Adipocyte (in vitro differentiated cells): ENCODE results near the gene FIGN.

Experiments
- DNase-seq: peaks from one replicate; pipeline ENCODE4 v3.0.0-alpha.2; 2015; ENCODE audit warnings: low read depth
- H3K27me3 ChIP-seq: replicated peaks from 2 replicates; pipeline ENCODE4 v1.7.0; 2013; ENCODE audit warnings: mild to moderate bottlenecking, low read length, moderate library complexity; ENCODE audit not compliant: control insufficient read depth, insufficient read depth
- H3K36me3 ChIP-seq: 2 replicates; pipeline ENCODE4 v1.7.0; 2013; ENCODE audit warnings: low read length, mild to moderate bottlenecking, moderate library complexity; ENCODE audit not compliant: control insufficient read depth, insufficient read depth, severe bottlenecking
- H3K4me1 ChIP-seq: 2 replicates; pipeline ENCODE4 v1.7.0; 2013; ENCODE audit warnings: mild to moderate bottlenecking, low read length, moderate library complexity; ENCODE audit not compliant: control insufficient read depth, insufficient read depth
- H3K4me3 ChIP-seq: 2 replicates; pipeline ENCODE4 v1.7.0; 2013; ENCODE audit warnings: mild to moderate bottlenecking, low read length, moderate library complexity
- H3K9ac ChIP-seq: 2 replicates; pipeline ENCODE4 v1.7.0; 2013; ENCODE audit warnings: mild to moderate bottlenecking, low read length, moderate library complexity
- H3K9me3 ChIP-seq: 2 replicates; pipeline ENCODE4 v1.7.0; 2013; ENCODE audit warnings: mild to moderate bottlenecking, low read length, moderate library complexity; ENCODE audit not compliant: control insufficient read depth

The FIGN gene

GRCh38 chr2:163759013-163759412, 23.2 kb upstream of the FIGN start:
- no peak overlapping the region for H3K4me3 ChIP-seq
- DNase-seq = no peak
- H3K27me3 ChIP-seq = no peaks in the 10 kb centered on the region
- H3K9me3 ChIP-seq = no peaks in the 10 kb centered on the region
- H3K36me3 ChIP-seq = no peaks in the 10 kb centered on the region
- H3K9ac ChIP-seq = no peak overlapping the region
- H3K4me1 ChIP-seq = no peaks in the 10 kb centered on the region

- no peak for DNase-seq
- no peaks in the 10 kb centered on the region for H3K36me3 ChIP-seq
- H3K4me1 ChIP-seq = no peaks in the 10 kb centered on the region
- H3K9me3 ChIP-seq = no peaks in the 10 kb centered on the region
- H3K9ac ChIP-seq = no peak overlapping the region
- H3K27me3 ChIP-seq = no peaks in the 10 kb centered on the region
- no peak overlapping the region for H3K4me3 ChIP-seq
Observed at GRCh38 chr2:163757814-163758213, 22.0 kb upstream of the FIGN start.

DNA sequence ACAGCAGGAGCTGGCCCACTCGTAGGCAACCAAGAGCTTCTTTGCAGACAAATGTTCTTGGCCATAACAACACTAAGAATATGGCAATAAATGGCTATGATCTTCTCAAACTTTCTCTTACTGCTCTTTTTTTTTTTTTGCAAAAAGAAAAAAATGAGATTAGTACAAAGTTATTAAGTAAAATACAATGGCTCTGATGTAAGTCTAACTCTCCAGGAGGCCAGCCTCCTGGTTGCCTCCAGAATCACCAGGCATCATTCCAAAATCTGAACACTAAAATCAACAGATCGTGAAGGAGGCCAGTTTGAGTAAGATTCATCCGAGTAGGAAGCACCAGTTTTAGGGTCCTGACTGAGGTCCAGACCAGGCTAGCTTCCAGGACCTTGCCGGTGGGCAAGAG, 20.8 kb upstream of the FIGN start:
- no peak for DNase-seq
- H3K36me3 ChIP-seq = no peaks in the 10 kb centered on the region
- H3K9ac ChIP-seq = no peak overlapping the region
- H3K4me3 ChIP-seq = no peak overlapping the region
- H3K9me3 ChIP-seq = no peaks in the 10 kb centered on the region
- H3K27me3 ChIP-seq = no peaks in the 10 kb centered on the region
- no peaks in the 10 kb centered on the region for H3K4me1 ChIP-seq

DNA sequence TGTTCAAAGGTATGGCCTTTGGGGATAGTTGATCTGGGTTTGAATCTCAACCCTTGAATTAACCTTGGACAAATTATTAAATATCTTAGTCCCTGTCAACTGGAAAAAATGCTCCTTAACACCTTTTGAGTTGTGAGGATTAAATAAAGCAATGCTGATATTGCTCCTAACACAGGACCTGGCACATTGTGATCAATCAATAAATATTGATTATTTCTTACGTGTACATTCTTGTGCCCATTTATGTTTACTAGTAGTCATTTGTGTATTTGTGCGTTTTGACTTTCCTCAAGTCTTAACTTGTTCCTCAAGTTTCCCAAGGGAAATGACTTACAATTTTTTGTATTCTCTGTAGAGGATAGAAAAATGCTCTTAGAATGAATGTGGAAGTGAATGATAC, 19.6 kb upstream of the FIGN start:
- Histone ChIP-seq H3K27me3 (no peaks in the 10 kb centered on the region), H3K36me3 (no peaks in the 10 kb centered on the region), H3K4me3 (no peak overlapping the region), H3K4me1 (no peaks in the 10 kb centered on the region), H3K9ac (no peak overlapping the region), H3K9me3 (no peaks in the 10 kb centered on the region)
- DNase-seq = no peak

DNA sequence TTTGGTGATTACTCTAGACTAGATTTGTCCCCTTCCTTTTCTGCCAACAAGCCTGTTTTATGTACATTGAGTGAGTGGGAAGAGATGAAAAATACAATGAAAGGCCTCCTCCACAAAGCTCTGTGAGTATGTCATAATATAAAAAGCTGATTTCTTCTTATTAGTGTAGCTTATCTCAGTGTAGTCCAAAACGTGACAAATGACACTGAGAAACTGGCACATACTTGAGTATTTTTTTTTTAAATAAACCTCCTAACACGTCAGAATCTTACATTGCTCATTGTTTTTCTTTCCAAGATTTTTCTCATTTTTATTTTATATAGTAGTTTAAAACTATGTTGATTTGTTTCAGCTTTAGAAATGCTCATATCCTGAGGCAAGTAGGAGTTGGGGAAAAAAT, 17.9 kb upstream of the FIGN start:
- DNase-seq = peak; percentile 18

DNA sequence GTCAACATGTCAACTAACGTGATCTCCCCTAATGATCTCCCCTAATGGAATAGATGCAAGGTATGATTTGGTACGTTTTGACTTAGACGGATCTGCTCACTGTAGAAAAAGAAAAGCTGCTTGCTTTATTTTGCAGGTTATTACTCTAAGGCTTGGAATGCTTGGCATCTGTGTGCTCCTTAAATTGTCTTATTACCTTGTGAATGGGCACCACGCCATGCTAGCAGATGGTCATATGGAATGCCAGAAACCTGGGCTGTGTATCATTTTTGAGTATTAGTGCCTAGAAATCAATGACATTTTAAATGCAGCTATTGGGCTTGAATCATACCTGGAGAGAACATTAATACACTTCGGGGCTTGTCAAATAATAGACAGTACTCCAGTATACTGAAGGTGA, 16.5 kb upstream of the FIGN start:
- Histone ChIP-seq H3K9me3 (no peaks in the 10 kb centered on the region), H3K36me3 (no peaks in the 10 kb centered on the region), H3K27me3 (no peaks in the 10 kb centered on the region), H3K4me1 (no peaks in the 10 kb centered on the region), H3K9ac (no peak overlapping the region), H3K4me3 (no peak overlapping the region)
- DNase-seq = no peak

More for the DNA sequence above, 17.9 kb upstream of the FIGN start:
- Histone ChIP-seq H3K4me1 (no peaks in the 10 kb centered on the region), H3K36me3 (no peaks in the 10 kb centered on the region), H3K27me3 (no peaks in the 10 kb centered on the region), H3K4me3 (no peak overlapping the region), H3K9me3 (no peaks in the 10 kb centered on the region), H3K9ac (no peak overlapping the region)

GRCh38 chr2:163751696-163752095, 15.9 kb upstream of the FIGN start:
- no peak overlapping the region for H3K9ac ChIP-seq
- no peak for DNase-seq

GRCh38 chr2:163748420-163748819, 12.6 kb upstream of the FIGN start:
- Histone ChIP-seq H3K4me1 (no peaks in the 10 kb centered on the region), H3K9ac (no peak overlapping the region), H3K36me3 (no peaks in the 10 kb centered on the region), H3K4me3 (no peak overlapping the region), H3K27me3 (no peaks in the 10 kb centered on the region), H3K9me3 (no peaks in the 10 kb centered on the region)
- no peak for DNase-seq

More at GRCh38 chr2:163751696-163752095, 15.9 kb upstream of the FIGN start:
- no peaks in the 10 kb centered on the region for H3K9me3 ChIP-seq
- H3K4me1 ChIP-seq = no peaks in the 10 kb centered on the region
- no peaks in the 10 kb centered on the region for H3K36me3 ChIP-seq
- H3K27me3 ChIP-seq = no peaks in the 10 kb centered on the region
- no peak overlapping the region for H3K4me3 ChIP-seq

- no peak overlapping the region for H3K4me3 ChIP-seq
- no peak for DNase-seq
- no peaks in the 10 kb centered on the region for H3K27me3 ChIP-seq
- H3K4me1 ChIP-seq = peaks cover 9% of the 10 kb centered on the region
- no peaks in the 10 kb centered on the region for H3K36me3 ChIP-seq
- no peaks in the 10 kb centered on the region for H3K9me3 ChIP-seq
- H3K9ac ChIP-seq = no peak overlapping the region
Observed at GRCh38 chr2:163741435-163741834, 5.6 kb upstream of the FIGN start.

DNA sequence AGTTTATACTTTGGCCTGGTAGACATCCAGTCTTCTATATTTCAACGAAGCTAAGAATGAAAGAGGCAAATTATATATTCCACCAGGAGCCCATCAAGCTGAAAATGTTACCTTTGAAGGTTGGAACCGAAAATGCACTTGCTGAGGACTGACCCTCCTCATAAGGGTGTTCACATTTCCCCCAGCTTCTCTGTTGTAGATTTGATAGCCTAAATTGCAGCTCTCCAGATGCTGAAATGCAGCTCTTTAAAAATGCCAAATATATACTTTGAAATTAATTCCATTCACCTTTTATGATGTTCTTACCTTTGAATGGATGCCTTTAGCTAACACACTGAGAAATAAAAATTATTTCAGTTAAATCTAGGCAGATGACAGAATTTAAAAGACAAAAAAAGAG, 1.8 kb upstream of the FIGN start:
- Histone ChIP-seq H3K9me3 (no peaks in the 10 kb centered on the region), H3K27me3 (no peaks in the 10 kb centered on the region), H3K4me3 (no peak overlapping the region), H3K9ac (no peak overlapping the region), H3K36me3 (no peaks in the 10 kb centered on the region), H3K4me1 (peaks cover 15% of the 10 kb centered on the region)
- DNase-seq = no peak

GRCh38 chr2:163737190-163737439, 1.3 kb upstream of the FIGN start:
- no peaks in the 10 kb centered on the region for H3K36me3 ChIP-seq
- H3K9ac ChIP-seq = peak overlapping the region; percentile 95
- peak overlapping the region; percentile 99 for H3K4me3 ChIP-seq
- H3K27me3 ChIP-seq = no peaks in the 10 kb centered on the region
- no peaks in the 10 kb centered on the region for H3K9me3 ChIP-seq
- peaks cover 19% of the 10 kb centered on the region for H3K4me1 ChIP-seq
- DNase-seq = no peak

- Histone ChIP-seq H3K4me1 (peaks cover 22% of the 10 kb centered on the region), H3K9me3 (no peaks in the 10 kb centered on the region), H3K27me3 (no peaks in the 10 kb centered on the region), H3K36me3 (no peaks in the 10 kb centered on the region), H3K4me3 (peak overlapping the region; percentile 99), H3K9ac (peak overlapping the region; percentile 95)
- DNase-seq = peak; percentile 72
Observed at GRCh38 chr2:163736433-163737189, 803 bp upstream of the FIGN start.
